ENCODE data around the gene CENPP.

- TF ChIP-seq POLR2A (IDR thresholded peaks at IDR 0.05) (no peak), CTCF (IDR thresholded peaks at IDR 0.05) (no peak)
Observed at GRCh38 chr9:92617195-92617813, 291.6 kb downstream of the CENPP start.

Data from thyroid gland (tissue), 4 donors.